Tibial nerve (tissue), 4 donors: ENCODE measurements around the gene ZNF429. TPM values are rescaled to one million over a fixed set of nuclear protein-coding genes. Genes with fewer than 3 reads are reported as not detected.

Experiments used
- DNase-seq, 2 donors: peaks; one replicate each; pipeline ENCODE4 v3.0.0-alpha.2; 2019; ENCODE audit warnings: low spot score in 2 of 2
- H3K27ac ChIP-seq, 4 donors: fragments of 200-600 bp; sonication (generic) in 3 of 4; one replicate each; pipeline ENCODE4 v1.5.1; 2017 to 2019; ENCODE audit warnings: mild to moderate bottlenecking in 1 of 4
- H3K27me3 ChIP-seq, 2 donors: fragments of 200-600 bp; sonication (generic) in 1 of 2; one replicate each; pipeline versions ENCODE4 v1.5.1 to v1.6.0; 2017 to 2019
- H3K36me3 ChIP-seq, 3 donors: fragments of 200-600 bp; sonication (generic); one replicate each; pipeline ENCODE4 v1.5.1; 2018 to 2019
- H3K4me1 ChIP-seq, 4 donors: fragments of 200-600 bp; sonication (generic) in 3 of 4; one replicate each; pipeline ENCODE4 v1.5.1; 2017 to 2019
- H3K4me3 ChIP-seq, 4 donors: fragments of 200-600 bp; sonication (generic) in 3 of 4; one replicate each; pipeline ENCODE4 v1.5.1; 2017 to 2019; ENCODE audit warnings: mild to moderate bottlenecking in 1 of 4, moderate library complexity in 1 of 4
- H3K9me3 ChIP-seq, 4 donors: fragments of 200-600 bp; sonication (generic) in 3 of 4; one replicate each; pipeline ENCODE4 v1.5.1; 2017 to 2019
- EP300 ChIP-seq, 2 donors: sonication (generic); formaldehyde crosslinking; IDR thresholded peaks; one replicate each; pipeline ENCODE4 v1.6.1; 2017; ENCODE audit warnings: antibody characterized with exemption in 2 of 2, mild to moderate bottlenecking in 1 of 2
- POLR2A ChIP-seq, 2 donors: fragments of 450-650 bp; IDR thresholded peaks; one replicate each; pipeline ENCODE4 v1.6.1; 2017; ENCODE audit warnings: antibody characterized with exemption in 2 of 2, mild to moderate bottlenecking in 2 of 2, moderate library complexity in 2 of 2
- WGBS, 2 donors: methylation state at CpG; one replicate each; pipeline ENCODE4 v1.1.5; 2018; 5-methylcytosine and 5-hydroxymethylcytosine counted together
- total RNA-seq, 4 donors: library from RNA; depleted of rRNA; stranded (reverse); fragments of >200 nt; gene quantifications; one replicate each; pipeline ENCODE4 v1.1.0, GENCODE V29; 2016
- TF ChIP-seq, protein P1 (sequence below), 5 experiments: fragments of 200-600 bp in 3 of 5; fragments of 450-650 bp in 2 of 5; sonication (generic) in 3 of 5; IDR thresholded peaks; one replicate each; pipeline ENCODE4 v1.5.1; 2016 to 2019; ENCODE audit warnings: antibody characterized with exemption in 5 of 5, mild to moderate bottlenecking in 3 of 5, moderate library complexity in 2 of 5

The ZNF429 gene
- total RNA-seq, 4 donors from 2014 or later, result 9.8 to 20.5 (median 17.2) TPM

DNA sequence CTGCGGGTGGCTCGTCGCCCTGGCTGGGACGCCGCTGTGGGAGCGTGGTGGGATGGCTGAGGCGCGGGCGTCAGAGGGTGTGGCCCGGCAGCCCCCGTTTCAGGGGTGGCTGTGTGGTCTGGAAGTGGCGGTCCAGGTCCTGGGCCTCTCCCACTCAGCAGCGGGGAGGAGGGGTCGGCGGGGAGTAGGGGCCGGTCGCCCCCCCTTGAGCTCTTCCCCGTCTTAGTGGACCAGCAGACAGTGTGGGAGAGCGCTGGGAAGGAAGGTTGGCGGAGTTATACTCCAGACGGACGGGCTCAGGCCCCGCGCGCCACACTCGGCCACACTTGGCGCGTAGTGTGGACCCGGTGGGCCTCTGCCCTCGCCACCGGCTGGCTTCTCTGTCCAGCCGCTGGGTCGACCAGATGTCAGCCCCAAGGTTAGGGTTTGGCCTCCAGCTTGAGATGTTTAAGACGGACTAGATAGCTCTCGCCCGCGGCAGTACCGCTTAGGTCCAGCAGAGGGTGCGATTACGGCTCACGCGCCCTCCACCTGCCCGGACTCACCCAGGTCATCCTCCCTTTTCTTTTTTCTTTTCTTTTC, 21.7 kb upstream of the ZNF429 start:
- Histone ChIP-seq H3K27me3 (no peaks in the 10 kb centered on the region), H3K4me3 (no peak overlapping the region), H3K9me3 (peaks cover 0 to 29% (median 0%) of the 10 kb centered on the region in 4 donors), H3K4me1 (no peaks in the 10 kb centered on the region), H3K36me3 (no peaks in the 10 kb centered on the region), H3K27ac (no peak overlapping the region)
- TF ChIP-seq POLR2A (IDR thresholded peaks at IDR 0.05) (no peak), EP300 (IDR thresholded peaks at IDR 0.05) (no peak)
- TF ChIP-seq, protein P1, sequence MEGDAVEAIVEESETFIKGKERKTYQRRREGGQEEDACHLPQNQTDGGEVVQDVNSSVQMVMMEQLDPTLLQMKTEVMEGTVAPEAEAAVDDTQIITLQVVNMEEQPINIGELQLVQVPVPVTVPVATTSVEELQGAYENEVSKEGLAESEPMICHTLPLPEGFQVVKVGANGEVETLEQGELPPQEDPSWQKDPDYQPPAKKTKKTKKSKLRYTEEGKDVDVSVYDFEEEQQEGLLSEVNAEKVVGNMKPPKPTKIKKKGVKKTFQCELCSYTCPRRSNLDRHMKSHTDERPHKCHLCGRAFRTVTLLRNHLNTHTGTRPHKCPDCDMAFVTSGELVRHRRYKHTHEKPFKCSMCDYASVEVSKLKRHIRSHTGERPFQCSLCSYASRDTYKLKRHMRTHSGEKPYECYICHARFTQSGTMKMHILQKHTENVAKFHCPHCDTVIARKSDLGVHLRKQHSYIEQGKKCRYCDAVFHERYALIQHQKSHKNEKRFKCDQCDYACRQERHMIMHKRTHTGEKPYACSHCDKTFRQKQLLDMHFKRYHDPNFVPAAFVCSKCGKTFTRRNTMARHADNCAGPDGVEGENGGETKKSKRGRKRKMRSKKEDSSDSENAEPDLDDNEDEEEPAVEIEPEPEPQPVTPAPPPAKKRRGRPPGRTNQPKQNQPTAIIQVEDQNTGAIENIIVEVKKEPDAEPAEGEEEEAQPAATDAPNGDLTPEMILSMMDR (IDR thresholded peaks at IDR 0.05), result peak; percentile 26 to 58 (median 43)
- 77 to 80% methylated on average over 36 to 38 of the region's 43 CpGs for WGBS, 2 donors
- DNase-seq, result peak; percentile 20 to 23

DNA sequence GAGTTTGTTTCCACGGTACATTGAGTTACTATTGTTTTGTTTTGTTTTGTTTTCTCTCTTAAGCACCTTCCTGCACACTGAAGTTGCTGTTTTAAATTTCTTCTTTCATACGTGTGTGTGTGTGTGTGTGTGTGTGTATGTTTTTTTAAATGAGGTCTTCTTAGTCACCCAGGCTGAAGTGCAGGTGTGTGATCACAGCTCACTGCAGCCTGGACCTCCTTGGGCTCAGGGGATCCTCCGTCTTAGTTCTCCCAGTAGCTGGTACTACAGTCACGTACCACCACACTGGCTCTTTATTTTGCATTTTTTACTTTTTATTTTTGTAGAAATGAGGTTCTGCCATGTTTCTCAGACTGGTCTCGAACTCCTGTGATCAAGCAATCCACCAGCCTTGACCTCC, 20.8 kb upstream of the ZNF429 start:
- H3K27ac ChIP-seq, result no peak overlapping the region
- H3K9me3 ChIP-seq, result peaks cover 0 to 29% (median 0%) of the 10 kb centered on the region in 4 donors
- no peak for DNase-seq
- H3K36me3 ChIP-seq, result no peaks in the 10 kb centered on the region
- no peak overlapping the region for H3K4me3 ChIP-seq
- H3K4me1 ChIP-seq, result no peaks in the 10 kb centered on the region
- no peaks in the 10 kb centered on the region for H3K27me3 ChIP-seq
- 89 to 95% methylated on average over 5 of the region's 5 CpGs for WGBS, 2 donors
- TF ChIP-seq POLR2A (IDR thresholded peaks at IDR 0.05) (no peak), EP300 (IDR thresholded peaks at IDR 0.05) (no peak)
- TF ChIP-seq, protein P1 (IDR thresholded peaks at IDR 0.05), result no peak

DNA sequence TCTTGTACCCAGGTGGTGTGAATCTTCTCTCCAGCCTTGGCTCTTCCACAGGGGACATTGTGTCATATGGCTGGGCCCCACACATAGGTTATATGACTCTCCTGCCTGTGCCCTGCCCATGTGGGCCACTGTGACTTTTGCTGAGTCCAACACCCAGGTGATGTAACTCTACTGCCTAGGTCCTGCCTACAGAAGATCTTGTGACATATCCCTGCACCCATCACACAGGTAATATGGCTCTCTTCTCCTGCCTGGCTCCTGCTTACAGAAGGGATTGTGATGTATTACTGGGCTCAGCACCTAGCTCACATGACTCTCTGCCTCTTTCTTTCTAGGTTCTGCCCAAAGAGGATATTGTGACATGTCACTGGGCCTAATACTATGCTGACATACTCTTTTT, 19.5 kb upstream of the ZNF429 start:
- DNase-seq, result no peak
- H3K9me3 ChIP-seq, result peaks cover 0 to 29% (median 0%) of the 10 kb centered on the region in 4 donors
- H3K36me3 ChIP-seq, result no peaks in the 10 kb centered on the region
- no peak overlapping the region for H3K4me3 ChIP-seq
- TF ChIP-seq POLR2A (IDR thresholded peaks at IDR 0.05) (no peak), EP300 (IDR thresholded peaks at IDR 0.05) (no peak)
- TF ChIP-seq, protein P1 (IDR thresholded peaks at IDR 0.05), result no peak
- H3K27ac ChIP-seq, result no peak overlapping the region
- no peaks in the 10 kb centered on the region for H3K27me3 ChIP-seq
- no peaks in the 10 kb centered on the region for H3K4me1 ChIP-seq

DNA sequence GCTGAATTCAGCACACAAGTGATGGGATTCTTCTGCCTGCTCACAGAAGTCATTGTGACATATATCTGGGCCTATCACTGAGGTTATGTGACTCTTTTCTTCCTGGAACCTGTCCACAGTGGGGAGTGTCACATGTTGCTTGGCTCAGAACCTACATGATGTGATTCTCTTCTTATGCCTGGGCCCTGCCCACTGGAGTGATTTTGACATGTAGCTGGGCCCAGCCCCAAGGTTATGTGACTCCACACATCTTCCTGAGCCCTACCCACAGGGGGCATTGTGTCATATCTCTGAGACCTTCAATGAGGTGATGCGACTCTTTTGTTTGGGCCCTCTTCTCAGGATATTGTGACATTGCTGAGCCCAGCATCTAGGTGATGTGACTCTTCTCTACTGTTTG, 17.4 kb upstream of the ZNF429 start:
- 94 to 100% methylated on average over 1 of the region's 1 CpG for WGBS, 2 donors
- Histone ChIP-seq H3K4me1 (no peaks in the 10 kb centered on the region), H3K9me3 (peaks cover 0 to 25% (median 0%) of the 10 kb centered on the region in 4 donors), H3K27ac (no peak overlapping the region), H3K27me3 (no peaks in the 10 kb centered on the region), H3K4me3 (no peak overlapping the region), H3K36me3 (no peaks in the 10 kb centered on the region)
- no peak for DNase-seq
- TF ChIP-seq, protein P1 (IDR thresholded peaks at IDR 0.05), result no peak
- TF ChIP-seq EP300 (IDR thresholded peaks at IDR 0.05) (no peak), POLR2A (IDR thresholded peaks at IDR 0.05) (no peak)

DNA sequence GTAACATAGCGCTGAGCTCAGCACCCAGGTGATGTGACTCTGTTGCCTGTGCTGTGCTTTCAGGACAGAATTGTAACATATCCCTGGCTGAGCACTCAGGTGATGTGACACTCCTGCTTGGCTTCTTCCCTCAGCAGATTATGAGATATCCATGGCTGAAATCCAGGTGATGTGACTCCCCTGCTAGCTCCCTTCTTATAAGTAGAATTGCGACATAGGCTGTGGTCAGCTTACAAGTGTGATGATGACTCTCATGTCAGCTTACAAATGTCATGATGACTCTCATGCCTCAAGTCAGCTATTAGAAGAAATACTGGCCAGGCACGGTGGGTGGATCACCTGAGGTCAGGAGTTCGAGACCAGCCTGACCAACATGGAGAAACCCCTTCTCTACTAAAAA, 14.3 kb upstream of the ZNF429 start:
- no peaks in the 10 kb centered on the region for H3K27me3 ChIP-seq
- 75 to 83% methylated on average over 4 of the region's 4 CpGs for WGBS, 2 donors
- DNase-seq, result no peak
- H3K9me3 ChIP-seq, result peaks cover 0 to 6% (median 0%) of the 10 kb centered on the region in 4 donors
- H3K36me3 ChIP-seq, result no peaks in the 10 kb centered on the region
- no peak overlapping the region for H3K27ac ChIP-seq
- TF ChIP-seq EP300 (IDR thresholded peaks at IDR 0.05) (no peak), POLR2A (IDR thresholded peaks at IDR 0.05) (no peak)
- TF ChIP-seq, protein P1 (IDR thresholded peaks at IDR 0.05), result no peak
- H3K4me3 ChIP-seq, result no peak overlapping the region
- no peaks in the 10 kb centered on the region for H3K4me1 ChIP-seq
